Keratinocyte (primary cell): ENCODE data around the gene RBPJ. TPM values are rescaled to one million over a fixed set of nuclear protein-coding genes. Genes with fewer than 3 reads are reported as not detected.

Source experiments
- DNase-seq: peaks from one replicate; pipeline ENCODE4 v3.0.0-alpha.2; 2011; ENCODE audit warnings: low read depth, missing footprints, low spot score
- FAIRE-seq: peaks from 2 replicates; lab custom pipeline; 2011; peaks lifted over from hg19 to GRCh38; lab: Jason Lieb, UNC
- H2AFZ ChIP-seq: 2 replicates; pipeline ENCODE4 v1.6.0; 2012; ENCODE audit warnings: low read length, control low read depth, inconsistent platforms; ENCODE audit not compliant: control insufficient read depth
- H3K27ac ChIP-seq: 2 replicates; pipeline ENCODE4 v1.5.1; 2011; ENCODE audit warnings: low read length; ENCODE audit not compliant: control insufficient read depth, insufficient read depth
- H3K27me3 ChIP-seq: 3 replicates; pipeline ENCODE4 v1.6.0; 2011; ENCODE audit warnings: low read length; ENCODE audit not compliant: control insufficient read depth, insufficient read depth; ENCODE audit errors: extremely low read depth
- H3K36me3 ChIP-seq, 2 experiments: 2 replicates in 1 of 2; 3 replicates in 1 of 2; pipeline ENCODE4 v1.5.1; 2011; ENCODE audit warnings: low read length in 2 of 2, mild to moderate bottlenecking in 1 of 2; ENCODE audit not compliant: control insufficient read depth in 2 of 2, insufficient read depth in 2 of 2; ENCODE audit errors: extremely low read depth in 1 of 2
- H3K4me1 ChIP-seq: 3 replicates; pipeline ENCODE4 v1.5.1; 2011; ENCODE audit warnings: low read length; ENCODE audit not compliant: control insufficient read depth, insufficient read depth; ENCODE audit errors: extremely low read depth
- H3K4me2 ChIP-seq: 3 replicates; pipeline ENCODE4 v1.6.0; 2011; ENCODE audit warnings: low read depth, low read length; ENCODE audit not compliant: control insufficient read depth, insufficient read depth; ENCODE audit errors: extremely low read depth
- H3K4me3 ChIP-seq, 3 experiments: fragments of 200-600 bp in 1 of 3; sonication (generic) in 1 of 3; 2 replicates in 2 of 3; 3 replicates in 1 of 3; pipeline ENCODE4 v1.5.1; 2011 to 2016; ENCODE audit warnings: low read length in 3 of 3, mild to moderate bottlenecking in 3 of 3, control low read depth in 2 of 3, inconsistent platforms in 1 of 3, low read depth in 1 of 3, mixed read lengths in 1 of 3, mixed run types in 1 of 3, moderate library complexity in 1 of 3; ENCODE audit not compliant: control insufficient read depth in 2 of 3, insufficient read depth in 2 of 3; ENCODE audit errors: extremely low read depth in 1 of 3
- H3K79me2 ChIP-seq: 2 replicates; pipeline ENCODE4 v1.6.0; 2012; ENCODE audit warnings: low read length; ENCODE audit not compliant: control insufficient read depth, insufficient read depth
- H3K9ac ChIP-seq: 3 replicates; pipeline ENCODE4 v1.6.0; 2011; ENCODE audit warnings: low read length; ENCODE audit not compliant: control insufficient read depth, insufficient read depth; ENCODE audit errors: extremely low read depth
- H3K9me1 ChIP-seq: 3 replicates; pipeline ENCODE4 v1.6.0; 2011; ENCODE audit warnings: low read length; ENCODE audit not compliant: control insufficient read depth, insufficient read depth; ENCODE audit errors: extremely low read depth
- H3K9me3 ChIP-seq: 2 replicates; pipeline ENCODE4 v1.5.1; 2012; ENCODE audit warnings: low read depth, low read length; ENCODE audit not compliant: control insufficient read depth
- H4K20me1 ChIP-seq: 3 replicates; pipeline ENCODE4 v1.6.0; 2011; ENCODE audit warnings: low read length; ENCODE audit not compliant: control insufficient read depth, insufficient read depth; ENCODE audit errors: extremely low read depth
- EZH2 ChIP-seq: IDR thresholded peaks from one replicate; pipeline ENCODE4 v1.6.1; 2012; ENCODE audit warnings: inconsistent platforms, mild to moderate bottlenecking, low read length, moderate library complexity
- dilution Hi-C: fragments of 300-500 bp; cut with MboI; formaldehyde crosslinking; loops from one replicate; pipeline ENCODE4 v1.7.0; 2020; ENCODE audit warnings: low sequenced_read_pairs; ENCODE audit not compliant: extremely low pct_ligation_motif_present
- polyA plus RNA-seq, 5 experiments: library from polyadenylated mRNA; depleted of rRNA in 3 of 5; stranded (reverse) in 3 of 5; stranded (forward) in 1 of 5; unstranded in 1 of 5; fragments of >200 nt; gene quantifications; 1 replicate in 1 of 5; 2 replicates in 3 of 5; 3 replicates in 1 of 5; pipeline versions ENCODE4 v1.2.1 to v1.2.3, GENCODE V29; 2011 to 2012; ENCODE audit warnings: missing spikeins in 2 of 5, low read depth in 1 of 5, low replicate concordance in 1 of 5
- TF ChIP-seq, protein P1 (sequence below), 3 experiments: IDR thresholded peaks in 1 of 3; conservative IDR thresholded peaks in 1 of 3; optimal IDR thresholded peaks in 1 of 3; 2 replicates in 2 of 3; 3 replicates in 1 of 3; pipeline versions ENCODE3 to v1.5.1; 2011; ENCODE audit warnings: low read length in 3 of 3, mild to moderate bottlenecking in 3 of 3, moderate library complexity in 2 of 3, control low read depth in 1 of 3, inconsistent platforms in 1 of 3; ENCODE audit not compliant: insufficient read depth in 2 of 3; ENCODE audit errors: extremely low read depth in 1 of 3

The RBPJ gene
- polyA plus RNA-seq, 1 donor (not counting 4 experiments of a cell fraction or from before 2014, with no cell fraction given): 38.0 TPM

DNA sequence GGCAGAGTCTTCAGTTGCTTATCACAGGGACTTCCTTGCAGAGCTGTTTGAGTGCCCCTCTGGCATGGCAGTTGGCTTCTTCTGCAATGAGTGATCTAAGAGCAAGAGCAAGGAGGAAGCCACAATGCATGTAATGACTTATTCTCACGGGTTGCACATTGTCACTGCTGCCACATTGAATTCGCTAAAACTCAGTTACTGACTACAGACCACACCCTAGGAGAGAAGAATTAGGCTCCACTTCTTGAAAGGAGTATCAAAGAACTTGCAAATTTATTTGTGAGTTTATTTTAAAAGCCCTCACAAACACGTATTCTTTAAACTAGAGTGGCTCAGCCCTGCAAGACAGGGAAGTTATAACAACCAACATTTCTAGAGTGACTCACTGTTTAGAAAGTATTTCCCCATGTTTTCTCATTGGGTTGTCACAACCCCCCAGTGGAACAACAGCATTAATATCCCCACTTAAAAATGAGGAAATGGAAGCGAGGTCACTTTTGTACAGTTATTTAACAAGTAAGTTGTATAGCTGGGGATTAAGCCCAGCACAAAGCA, 32.4 kb upstream of the RBPJ start:
- Histone ChIP-seq H2AFZ (no peak overlapping the region), H3K4me2 (peak overlapping the region; percentile 60), H3K79me2 (no peaks in the 10 kb centered on the region), H3K4me1 (peaks cover 23% of the 10 kb centered on the region), H3K9me3 (no peaks in the 10 kb centered on the region), H3K9ac (no peak overlapping the region), H3K27ac (peak overlapping the region; percentile 31), H3K4me3 (no peak overlapping the region), H4K20me1 (no peaks in the 10 kb centered on the region), H3K9me1 (no peaks in the 10 kb centered on the region), H3K27me3 (no peaks in the 10 kb centered on the region), H3K36me3 (no peaks in the 10 kb centered on the region)
- FAIRE-seq: peak; percentile 72
- dilution Hi-C loops: no loop called here
- TF ChIP-seq, protein P1, sequence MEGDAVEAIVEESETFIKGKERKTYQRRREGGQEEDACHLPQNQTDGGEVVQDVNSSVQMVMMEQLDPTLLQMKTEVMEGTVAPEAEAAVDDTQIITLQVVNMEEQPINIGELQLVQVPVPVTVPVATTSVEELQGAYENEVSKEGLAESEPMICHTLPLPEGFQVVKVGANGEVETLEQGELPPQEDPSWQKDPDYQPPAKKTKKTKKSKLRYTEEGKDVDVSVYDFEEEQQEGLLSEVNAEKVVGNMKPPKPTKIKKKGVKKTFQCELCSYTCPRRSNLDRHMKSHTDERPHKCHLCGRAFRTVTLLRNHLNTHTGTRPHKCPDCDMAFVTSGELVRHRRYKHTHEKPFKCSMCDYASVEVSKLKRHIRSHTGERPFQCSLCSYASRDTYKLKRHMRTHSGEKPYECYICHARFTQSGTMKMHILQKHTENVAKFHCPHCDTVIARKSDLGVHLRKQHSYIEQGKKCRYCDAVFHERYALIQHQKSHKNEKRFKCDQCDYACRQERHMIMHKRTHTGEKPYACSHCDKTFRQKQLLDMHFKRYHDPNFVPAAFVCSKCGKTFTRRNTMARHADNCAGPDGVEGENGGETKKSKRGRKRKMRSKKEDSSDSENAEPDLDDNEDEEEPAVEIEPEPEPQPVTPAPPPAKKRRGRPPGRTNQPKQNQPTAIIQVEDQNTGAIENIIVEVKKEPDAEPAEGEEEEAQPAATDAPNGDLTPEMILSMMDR (optimal IDR thresholded peaks at IDR 0.05 in 1 of 3, IDR thresholded peaks at IDR 0.05 in 1 of 3, conservative IDR thresholded peaks at IDR 0.05 in 1 of 3; ENCODE audit: extremely low read depth in 1 of 3, insufficient read depth in 2 of 3, low read length in 3 of 3): no peak
- TF ChIP-seq EZH2: no peak
- DNase-seq: no peak

DNA sequence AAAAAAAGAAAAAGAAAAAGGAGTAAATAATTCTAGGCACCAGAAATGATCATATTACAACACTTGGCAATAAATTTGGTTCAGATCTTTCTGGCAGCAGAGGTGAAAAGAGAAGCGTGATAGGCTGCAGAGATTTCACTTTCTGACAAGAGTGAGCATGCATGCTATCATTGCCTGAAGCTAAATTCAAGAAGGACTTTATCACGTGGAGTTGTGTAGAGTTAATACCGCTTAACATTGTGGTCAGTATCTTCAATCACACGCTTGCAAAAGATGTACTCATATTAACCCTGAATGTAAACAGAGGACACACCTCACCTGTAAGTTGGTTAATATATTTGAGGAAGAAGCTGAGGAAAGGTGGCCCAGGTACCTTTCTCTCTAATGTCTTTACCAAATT, 31.4 kb upstream of the RBPJ start:
- Histone ChIP-seq H4K20me1 (no peaks in the 10 kb centered on the region), H3K27me3 (no peaks in the 10 kb centered on the region), H3K4me3 (no peak overlapping the region), H3K36me3 (no peaks in the 10 kb centered on the region), H3K9me3 (no peaks in the 10 kb centered on the region), H3K9me1 (no peaks in the 10 kb centered on the region), H3K9ac (no peak overlapping the region), H3K79me2 (no peaks in the 10 kb centered on the region), H3K4me1 (peaks cover 23% of the 10 kb centered on the region), H3K4me2 (peak overlapping the region; percentile 25), H2AFZ (no peak overlapping the region), H3K27ac (no peak overlapping the region)
- TF ChIP-seq, protein P1 (optimal IDR thresholded peaks at IDR 0.05 in 1 of 3, IDR thresholded peaks at IDR 0.05 in 1 of 3, conservative IDR thresholded peaks at IDR 0.05 in 1 of 3; ENCODE audit: extremely low read depth in 1 of 3, insufficient read depth in 2 of 3, low read length in 3 of 3): no peak
- TF ChIP-seq EZH2: no peak
- dilution Hi-C loops: no loop called here
- DNase-seq (peak; percentile 49), FAIRE-seq (peak; percentile 86)
